ENCODE results near the gene NR2F1. TPM values are rescaled to one million over a fixed set of nuclear protein-coding genes. Genes with fewer than 3 reads are reported as not detected.

Gene NR2F1
- total RNA-seq, 1 donor from 2014 or later, result 83.2 TPM

DNA sequence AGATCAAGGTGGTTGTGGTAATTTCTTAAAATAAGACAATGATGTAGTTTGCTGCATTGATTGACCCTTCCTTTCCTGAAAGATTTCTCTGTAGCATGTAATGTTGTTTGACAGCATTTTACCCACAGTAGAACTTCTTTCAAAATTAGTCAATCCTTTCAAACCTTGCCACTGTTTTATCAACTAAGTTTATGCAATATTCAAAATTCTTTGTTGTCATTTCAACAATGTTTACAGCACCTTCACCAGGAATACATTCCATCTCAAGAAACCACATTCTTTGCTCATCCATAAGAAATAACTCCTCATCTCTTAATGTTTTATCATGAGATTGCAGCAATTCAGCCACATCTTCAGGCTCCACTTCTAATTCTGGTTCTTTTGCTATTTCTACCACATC, 43.8 kb downstream of the NR2F1 start:
- ATAC-seq (no peak), DNase-seq (no peak)
- no peak for TF ChIP-seq CTCF (IDR thresholded peaks at IDR 0.05)
- no peaks in the 10 kb centered on the region for H3K36me3 ChIP-seq
- no peak overlapping the region for H3K27ac ChIP-seq
- H3K9me3 ChIP-seq, result no peaks in the 10 kb centered on the region
- no peaks in the 10 kb centered on the region for H3K4me1 ChIP-seq
- no peak overlapping the region for H3K4me3 ChIP-seq
- H3K27me3 ChIP-seq, result no peaks in the 10 kb centered on the region
- intact Hi-C loops (cut with DNase I), result no loop called here

DNA sequence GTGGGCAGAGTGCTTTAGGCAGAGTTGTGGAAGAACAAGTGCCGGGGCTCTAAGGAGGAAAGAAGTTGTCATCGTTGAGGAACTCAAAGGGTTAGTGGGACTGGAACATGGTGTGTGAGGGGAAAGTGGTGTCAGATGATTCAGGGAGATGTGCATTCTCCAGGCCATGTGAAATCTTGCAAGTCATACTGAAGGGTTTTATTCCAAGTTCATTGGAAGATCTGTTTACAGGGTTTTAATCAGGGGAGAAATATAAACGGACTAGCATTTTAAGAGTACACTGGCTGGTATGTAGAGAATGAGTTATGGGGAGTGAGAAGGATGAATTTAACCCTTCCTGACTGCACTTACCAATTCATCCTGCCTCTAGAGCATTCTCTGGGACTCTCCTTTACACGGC, 49.3 kb downstream of the NR2F1 start:
- no peaks in the 10 kb centered on the region for H3K4me1 ChIP-seq
- intact Hi-C loops (cut with DNase I), result no loop called here
- H3K27ac ChIP-seq, result no peak overlapping the region
- no peak for ATAC-seq
- no peaks in the 10 kb centered on the region for H3K9me3 ChIP-seq
- H3K27me3 ChIP-seq, result no peaks in the 10 kb centered on the region
- no peak overlapping the region for H3K4me3 ChIP-seq
- TF ChIP-seq CTCF (IDR thresholded peaks at IDR 0.05), result no peak
- no peak for DNase-seq
- H3K36me3 ChIP-seq, result no peaks in the 10 kb centered on the region

DNA sequence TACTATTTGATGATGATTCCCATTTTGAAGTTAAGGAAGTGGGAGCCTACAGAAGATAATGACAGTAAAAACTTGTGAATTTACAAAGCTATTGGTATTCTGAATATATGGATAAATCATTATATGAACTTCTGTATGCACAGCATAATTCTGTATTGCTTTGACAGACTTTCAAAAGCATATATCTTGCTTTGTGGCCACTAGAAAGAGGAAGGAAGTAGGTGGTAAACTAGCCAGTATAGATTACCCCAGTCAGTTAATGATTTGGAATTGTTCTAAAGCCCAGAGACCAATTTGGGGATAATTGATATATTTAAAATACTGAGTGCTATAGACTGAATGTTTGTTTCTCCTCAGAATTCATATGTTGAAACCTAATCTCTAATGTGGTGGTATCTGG, 53.0 kb downstream of the NR2F1 start:
- intact Hi-C loops (cut with DNase I), result no loop called here
- TF ChIP-seq CTCF (IDR thresholded peaks at IDR 0.05), result no peak

DNA sequence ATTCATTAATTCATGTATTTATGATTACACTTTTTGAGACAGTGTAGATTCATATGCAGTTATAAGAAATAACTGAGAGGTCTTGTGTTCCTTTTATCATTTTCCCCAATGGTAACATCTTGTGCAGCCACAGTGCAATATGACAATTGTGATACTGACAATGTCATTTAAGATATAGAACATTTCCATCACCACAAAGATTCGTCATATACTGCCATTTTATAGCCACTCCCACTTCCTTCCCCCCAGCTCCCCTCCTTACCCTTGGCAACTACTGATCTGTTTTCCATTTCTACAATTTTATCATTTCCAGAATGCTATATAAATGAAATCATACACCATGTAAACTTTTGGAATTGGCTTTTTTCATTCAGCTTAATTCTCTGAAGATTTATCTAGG, 53.8 kb downstream of the NR2F1 start:
- no peak overlapping the region for H3K4me3 ChIP-seq
- no peaks in the 10 kb centered on the region for H3K9me3 ChIP-seq
- no peak for TF ChIP-seq CTCF (IDR thresholded peaks at IDR 0.05)
- intact Hi-C loops (cut with DNase I), result no loop called here
- DNase-seq (no peak), ATAC-seq (no peak)
- H3K27ac ChIP-seq, result no peak overlapping the region
- no peaks in the 10 kb centered on the region for H3K36me3 ChIP-seq
- no peaks in the 10 kb centered on the region for H3K4me1 ChIP-seq
- no peaks in the 10 kb centered on the region for H3K27me3 ChIP-seq

More for the DNA sequence above, 53.0 kb downstream of the NR2F1 start:
- DNase-seq, result no peak
- Histone ChIP-seq H3K27me3 (no peaks in the 10 kb centered on the region), H3K4me1 (no peaks in the 10 kb centered on the region), H3K4me3 (no peak overlapping the region), H3K27ac (no peak overlapping the region), H3K36me3 (no peaks in the 10 kb centered on the region), H3K9me3 (no peaks in the 10 kb centered on the region)
- no peak for ATAC-seq

GRCh38 chr5:93637697-93638096, 54.7 kb downstream of the NR2F1 start:
- Histone ChIP-seq H3K27ac (no peak overlapping the region), H3K36me3 (no peaks in the 10 kb centered on the region), H3K27me3 (no peaks in the 10 kb centered on the region), H3K9me3 (no peaks in the 10 kb centered on the region), H3K4me1 (no peaks in the 10 kb centered on the region), H3K4me3 (no peak overlapping the region)
- DNase-seq (no peak), ATAC-seq (no peak)
- intact Hi-C loops (cut with DNase I), result no loop called here
- no peak for TF ChIP-seq CTCF (IDR thresholded peaks at IDR 0.05)

DNA sequence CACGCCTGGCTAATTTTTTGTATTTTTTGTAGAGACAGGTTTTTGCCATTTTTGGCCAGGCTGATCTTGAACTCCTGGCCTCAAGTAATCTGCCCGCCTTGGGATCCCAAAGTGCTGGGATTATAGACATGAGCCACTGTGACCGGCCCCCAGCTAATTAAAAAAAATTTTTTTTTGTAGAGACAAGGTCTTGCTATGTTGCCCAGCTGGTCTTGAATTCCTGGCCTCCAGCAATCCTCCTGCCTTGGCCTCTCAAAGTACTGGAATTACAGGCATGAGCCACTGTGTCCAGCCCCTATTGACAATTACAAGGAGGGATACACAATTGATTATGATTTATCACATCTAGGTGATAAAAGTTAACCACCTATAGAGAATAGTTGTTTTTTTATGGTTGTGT, 59.5 kb downstream of the NR2F1 start:
- TF ChIP-seq CTCF (IDR thresholded peaks at IDR 0.05), result no peak
- no peak for ATAC-seq
- no peaks in the 10 kb centered on the region for H3K36me3 ChIP-seq
- intact Hi-C loops (cut with DNase I), result no loop called here
- no peak overlapping the region for H3K4me3 ChIP-seq
- DNase-seq, result no peak
- no peaks in the 10 kb centered on the region for H3K4me1 ChIP-seq
- no peak overlapping the region for H3K27ac ChIP-seq
- H3K27me3 ChIP-seq, result no peaks in the 10 kb centered on the region
- no peaks in the 10 kb centered on the region for H3K9me3 ChIP-seq

Measured in upper lobe of right lung (tissue), 1 donor.